H1 (cell line): ENCODE data around the gene ETFDH. TPM values are rescaled to one million over a fixed set of nuclear protein-coding genes. Genes with fewer than 3 reads are reported as not detected.
A peak's percentile ranks its signal among the peaks of the same experiment; 100 is the strongest.

Experiments
- CTCF ChIA-PET: fragments of 300-600 bp; sonication (Branson Sonifier 250); formaldehyde crosslinking; loops from one replicate; lab custom pipeline; 2021; ENCODE audit not compliant: partially characterized antibody; lab: Charles Lee
- POLR2A ChIA-PET: fragments of 300-600 bp; sonication (Branson Sonifier 250); formaldehyde crosslinking; loops from one replicate; lab custom pipeline; 2021; ENCODE audit warnings: inconsistent platforms; ENCODE audit not compliant: partially characterized antibody; lab: Charles Lee
- DNase-seq, 2 experiments: peaks; one replicate each; pipeline versions ENCODE4 v3.0.0 to v3.0.0-alpha.2; 2010 to 2022; ENCODE audit warnings: low spot score in 2 of 2, low read depth in 1 of 2, mixed read lengths in 1 of 2
- FAIRE-seq: peaks from 2 replicates; lab custom pipeline; 2011; peaks lifted over from hg19 to GRCh38; lab: Jason Lieb, UNC
- H2AFZ ChIP-seq: 2 replicates; pipeline ENCODE4 v1.8.1; 2012; ENCODE audit warnings: low read length, inconsistent platforms
- H2AK5ac ChIP-seq: 2 replicates; pipeline ENCODE4 v1.6.1; 2013; ENCODE audit warnings: low read depth, low read length
- H2BK120ac ChIP-seq: replicated peaks from 2 replicates; pipeline ENCODE3; 2013; ENCODE audit warnings: low read depth, low read length, inconsistent platforms
- H2BK12ac ChIP-seq: 2 replicates; pipeline ENCODE4 v1.6.1; 2013; ENCODE audit warnings: low read depth, low read length
- H2BK15ac ChIP-seq: 2 replicates; pipeline ENCODE4 v1.6.1; 2013; ENCODE audit warnings: low read length
- H2BK20ac ChIP-seq: 2 replicates; pipeline ENCODE4 v1.6.1; 2013; ENCODE audit warnings: low read length
- H2BK5ac ChIP-seq: 2 replicates; pipeline ENCODE4 v1.6.1; 2013; ENCODE audit warnings: low read depth, low read length
- H3K14ac ChIP-seq: 2 replicates; pipeline ENCODE4 v1.6.1; 2013; ENCODE audit warnings: inconsistent platforms; ENCODE audit not compliant: insufficient read length
- H3K18ac ChIP-seq: 2 replicates; pipeline ENCODE4 v1.6.1; 2013; ENCODE audit warnings: low read length; ENCODE audit errors: extremely low read depth
- H3K23ac ChIP-seq: 2 replicates; pipeline ENCODE4 v1.6.1; 2013; ENCODE audit warnings: inconsistent platforms; ENCODE audit not compliant: insufficient read length
- H3K23me2 ChIP-seq: 2 replicates; pipeline ENCODE4 v1.6.1; 2013; ENCODE audit warnings: low read depth, low read length
- H3K27ac ChIP-seq: 2 replicates; pipeline ENCODE4 v1.6.1; 2011; ENCODE audit warnings: low read depth, low read length, inconsistent platforms
- H3K27me3 ChIP-seq, 4 experiments: replicated peaks in 1 of 4; 1 replicate in 1 of 4; 2 replicates in 3 of 4; pipeline versions ENCODE4 v1.6.1 to v1.8.1; 2011 to 2013; ENCODE audit warnings: low read length in 3 of 4, mild to moderate bottlenecking in 3 of 4, inconsistent platforms in 2 of 4, mixed read lengths in 2 of 4, moderate library complexity in 1 of 4; ENCODE audit not compliant: control insufficient read depth in 3 of 4, insufficient read depth in 3 of 4; ENCODE audit errors: extremely low read depth in 1 of 4
- H3K36me3 ChIP-seq, 4 experiments: 2 replicates each; pipeline versions ENCODE4 v1.6.1 to v1.8.1; 2011 to 2013; ENCODE audit warnings: mild to moderate bottlenecking in 4 of 4, low read length in 3 of 4, moderate library complexity in 2 of 4, control low read depth in 1 of 4, inconsistent platforms in 1 of 4; ENCODE audit not compliant: insufficient read depth in 4 of 4, control insufficient read depth in 2 of 4
- H3K4ac ChIP-seq: replicated peaks from 2 replicates; pipeline ENCODE3; 2013; ENCODE audit warnings: low read length, low read depth, mixed read lengths, inconsistent platforms; ENCODE audit not compliant: insufficient read length
- H3K4me1 ChIP-seq, 4 experiments: replicated peaks in 1 of 4; 1 replicate in 1 of 4; 2 replicates in 3 of 4; pipeline versions ENCODE4 v1.6.1 to v1.8.1; 2011 to 2013; ENCODE audit warnings: low read length in 3 of 4, inconsistent platforms in 2 of 4, mixed read lengths in 1 of 4; ENCODE audit not compliant: insufficient read depth in 4 of 4, control insufficient read depth in 3 of 4
- H3K4me2 ChIP-seq, 2 experiments: 2 replicates each; pipeline versions ENCODE4 v1.6.1 to v1.8.1; 2011 to 2013; ENCODE audit warnings: low read depth in 2 of 2, low read length in 2 of 2, control low read depth in 1 of 2, inconsistent platforms in 1 of 2, mild to moderate bottlenecking in 1 of 2; ENCODE audit not compliant: insufficient read depth in 1 of 2
- H3K4me3 ChIP-seq, 4 experiments: fragments of 200-600, 300-600 bp in 1 of 4; sonication (generic), shearing (Covaris generic), sonication (Bioruptor Twin) in 1 of 4; 2 replicates each; pipeline versions ENCODE4 v1.5.1 to v1.8.1; 2011 to 2016; ENCODE audit warnings: low read length in 4 of 4, low read depth in 3 of 4, control low read depth in 2 of 4, inconsistent platforms in 2 of 4, mild to moderate bottlenecking in 2 of 4, mixed read lengths in 1 of 4, moderate library complexity in 1 of 4; ENCODE audit not compliant: insufficient read depth in 2 of 4; ENCODE audit errors: extremely low read depth in 1 of 4
- H3K56ac ChIP-seq: replicated peaks from 2 replicates; pipeline ENCODE3; 2013; ENCODE audit warnings: low read depth, mild to moderate bottlenecking, mixed read lengths, low read length, inconsistent platforms; ENCODE audit not compliant: insufficient read length
- H3K79me1 ChIP-seq: 2 replicates; pipeline ENCODE4 v1.6.1; 2013; ENCODE audit warnings: low read depth, low read length, control low read depth
- H3K79me2 ChIP-seq, 2 experiments: 2 replicates each; pipeline versions ENCODE4 v1.6.1 to v1.8.1; 2012 to 2013; ENCODE audit warnings: low read length in 2 of 2, mild to moderate bottlenecking in 2 of 2, inconsistent platforms in 1 of 2; ENCODE audit not compliant: insufficient read depth in 2 of 2, control insufficient read depth in 1 of 2
- H3K9ac ChIP-seq, 4 experiments: replicated peaks in 1 of 4; 1 replicate in 1 of 4; 2 replicates in 3 of 4; pipeline versions ENCODE4 v1.6.1 to v1.8.1; 2011 to 2013; ENCODE audit warnings: low read depth in 3 of 4, low read length in 3 of 4, control low read depth in 2 of 4, mild to moderate bottlenecking in 2 of 4, moderate library complexity in 2 of 4, inconsistent platforms in 1 of 4; ENCODE audit errors: extremely low read depth in 1 of 4
- H3K9me3 ChIP-seq, 2 experiments: 2 replicates each; pipeline versions ENCODE4 v1.6.1 to v1.8.1; 2012 to 2013; ENCODE audit warnings: mild to moderate bottlenecking in 2 of 2, moderate library complexity in 2 of 2, control low read depth in 1 of 2, inconsistent platforms in 1 of 2, low read depth in 1 of 2, low read length in 1 of 2, mixed read lengths in 1 of 2; ENCODE audit not compliant: insufficient read depth in 2 of 2
- H4K20me1 ChIP-seq, 2 experiments: replicated peaks in 1 of 2; 2 replicates each; pipeline versions ENCODE3 to v1.8.1; 2011 to 2013; ENCODE audit warnings: inconsistent platforms in 2 of 2, low read length in 2 of 2, mild to moderate bottlenecking in 1 of 2; ENCODE audit not compliant: insufficient read depth in 2 of 2, control insufficient read depth in 1 of 2
- H4K5ac ChIP-seq: 2 replicates; pipeline ENCODE4 v1.6.1; 2013; ENCODE audit warnings: low read length, low read depth, mixed read lengths, inconsistent platforms; ENCODE audit not compliant: insufficient read length
- H4K8ac ChIP-seq: 2 replicates; pipeline ENCODE4 v1.8.0; 2013; ENCODE audit warnings: mild to moderate bottlenecking, moderate library complexity, low read length, inconsistent platforms; ENCODE audit not compliant: insufficient read depth; ENCODE audit errors: extremely low read depth
- H4K91ac ChIP-seq: replicated peaks from 2 replicates; pipeline ENCODE3; 2013; ENCODE audit warnings: low read length, mixed read lengths, inconsistent platforms; ENCODE audit not compliant: insufficient read length
- BACH1 ChIP-seq: IDR thresholded peaks from 2 replicates; pipeline ENCODE4 v1.6.1; 2012; ENCODE audit warnings: low read length, improper control_type of control experiment
- BCL11A ChIP-seq, 2 experiments: IDR thresholded peaks; one replicate each; pipeline ENCODE4 v1.6.1; 2011; ENCODE audit warnings: low read depth in 2 of 2, low read length in 2 of 2, mild to moderate bottlenecking in 2 of 2
- CHD2 ChIP-seq: IDR thresholded peaks from 2 replicates; pipeline ENCODE4 v1.6.1; 2012; ENCODE audit warnings: low read length, improper control_type of control experiment
- GTF2F1 ChIP-seq: IDR thresholded peaks from 2 replicates; pipeline ENCODE4 v1.6.1; 2012; ENCODE audit warnings: low read depth, low read length, improper control_type of control experiment, borderline replicate concordance
- SAP30 ChIP-seq: fragments of 300-600 bp; sonication (generic); IDR thresholded peaks from 2 replicates; pipeline ENCODE4 v1.7.1; 2012; ENCODE audit warnings: low read length, moderate library complexity, mild to moderate bottlenecking, inconsistent platforms; ENCODE audit not compliant: insufficient read depth, insufficient replicate concordance
- SP1 ChIP-seq: IDR thresholded peaks from 2 replicates; pipeline ENCODE4 v1.6.1; 2011; ENCODE audit warnings: low read depth, low read length
- TBP ChIP-seq: IDR thresholded peaks from 2 replicates; pipeline ENCODE4 v1.6.1; 2011; ENCODE audit warnings: low read depth, low read length, improper control_type of control experiment
- WGBS, 2 experiments: shearing (Covaris generic) in 1 of 2; methylation state at CpG; one replicate each; pipeline versions ENCODE4 v1.1.6 to v1.1.7; 2013 to 2015; ENCODE audit warnings: low lambda C conversion rate in 2 of 2, mixed read lengths in 2 of 2, inconsistent platforms in 1 of 2, low coverage in 1 of 2, missing lambda C conversion rate in 1 of 2; ENCODE audit not compliant: insufficient replicate concordance in 2 of 2, insufficient coverage in 1 of 2, insufficient read length in 1 of 2; ENCODE audit errors: extremely low coverage in 1 of 2, missing lambda C conversion rate in 1 of 2; 5-methylcytosine and 5-hydroxymethylcytosine counted together
- polyA plus RNA-seq, 7 experiments: library from polyadenylated mRNA; depleted of rRNA in 3 of 7; stranded (reverse) in 5 of 7; unstranded in 2 of 7; fragments of >200 nt in 5 of 7; fragments of 200-250 nt in 2 of 7; gene quantifications; 1 replicate in 5 of 7; 2 replicates in 1 of 7; 4 replicates in 1 of 7; pipeline versions ENCODE4 v1.2.1 to v1.2.3, GENCODE V29; 2011 to 2013; ENCODE audit warnings: missing spikeins in 2 of 7, mixed read lengths in 2 of 7
- total RNA-seq: library from RNA; stranded (reverse); fragmentation: NEBNext Ultra II Directional; extraction: Animal tissue kit (Norgen Biotek cat#: 25700); gene quantifications from 2 replicates; pipeline ENCODE4 v1.2.1, GENCODE V29; 2021

The ETFDH gene
- total and polyA plus RNA-seq, 2 of the 8 experiments (the other 6 are each of a cell fraction or from before 2014, with no cell fraction given), result 11.3 to 15.7 TPM

DNA sequence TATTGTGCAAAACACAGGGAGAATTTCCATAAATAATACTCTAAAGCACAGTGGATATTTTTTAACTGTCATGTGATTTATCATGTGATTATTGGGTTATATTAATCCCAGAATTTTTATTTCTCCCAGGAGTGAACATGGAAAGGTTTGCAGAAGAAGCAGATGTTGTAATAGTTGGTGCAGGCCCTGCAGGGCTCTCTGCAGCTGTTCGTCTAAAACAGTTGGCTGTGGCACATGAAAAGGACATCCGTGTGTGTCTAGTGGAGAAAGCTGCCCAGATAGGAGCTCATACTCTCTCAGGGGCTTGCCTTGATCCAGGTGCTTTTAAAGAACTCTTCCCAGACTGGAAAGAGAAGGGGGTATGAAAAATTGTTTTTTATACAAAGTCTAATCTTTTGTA, 10.0 kb downstream of the ETFDH start:
- H3K4ac ChIP-seq, result no peak overlapping the region
- H3K79me2 ChIP-seq, result no peaks in the 10 kb centered on the region
- H3K4me3 ChIP-seq, result no peak overlapping the region
- H2BK12ac ChIP-seq, result no peak overlapping the region
- ChIA-PET POLR2A (no interaction called here), CTCF (interaction anchor here (0.7 to 2.3 kb wide), 2 partner anchors 10 to 150 kb away, joined by 3 to 6 read pairs; no protein-coding TSS in a partner anchor)
- no peaks in the 10 kb centered on the region for H3K27me3 ChIP-seq
- no peak overlapping the region for H3K56ac ChIP-seq
- TF ChIP-seq SP1 (no peak), SAP30 (no peak), BCL11A (IDR thresholded peaks at IDR 0.05; ENCODE audit: low read depth in 2 of 2, low read length in 2 of 2) (no peak), CHD2 (no peak), GTF2F1 (no peak), TBP (no peak), BACH1 (no peak)
- no peak overlapping the region for H2BK20ac ChIP-seq
- no peak overlapping the region for H2BK120ac ChIP-seq
- DNase-seq (no peak), FAIRE-seq (no peak)
- no peaks in the 10 kb centered on the region for H3K23me2 ChIP-seq
- no peaks in the 10 kb centered on the region for H3K9me3 ChIP-seq
- H3K4me2 ChIP-seq, result no peak overlapping the region
- no peak overlapping the region for H3K27ac ChIP-seq
- H4K5ac ChIP-seq, result no peak overlapping the region
- H3K36me3 ChIP-seq, result no peaks in the 10 kb centered on the region
- H4K20me1 ChIP-seq, result peaks cover 0 to 1% of the 10 kb centered on the region in 2 experiments
- peak overlapping the region in 1 of 4 experiments; percentile 13; a peak in 1 of 7 replicates for H3K9ac ChIP-seq
- no peak overlapping the region for H4K91ac ChIP-seq
- H3K18ac ChIP-seq, result no peak overlapping the region
- H3K14ac ChIP-seq, result no peak overlapping the region
- H3K4me1 ChIP-seq, result 0 out of 7 replicates have a peak, but pooled peaks cover 0 to 4% (median 0%) of the 10 kb centered on the region in 4 experiments
- H3K23ac ChIP-seq, result no peak overlapping the region
- WGBS, 2 experiments, result 91% methylated on average over 2 of the region's 2 CpGs; no CpG with 5 or more reads in 1 of the 2 experiments
- no peak overlapping the region for H4K8ac ChIP-seq
- H2BK5ac ChIP-seq, result no peak overlapping the region
- no peaks in the 10 kb centered on the region for H3K79me1 ChIP-seq
- no peak overlapping the region for H2AK5ac ChIP-seq
- H2BK15ac ChIP-seq, result no peak overlapping the region
- no peak overlapping the region for H2AFZ ChIP-seq
